OCI-LY1 (cell line): ENCODE measurements around the gene PARD6A.

Source experiments
- H2AFZ ChIP-seq: fragments of 200-600 bp; sonication (generic), shearing (Covaris generic); 2 replicates; pipeline ENCODE4 v1.6.0; 2014; ENCODE audit warnings: antibody characterized with exemption, mild to moderate bottlenecking, low read length
- H3F3A ChIP-seq: fragments of 200-600 bp; sonication (generic), shearing (Covaris generic); 2 replicates; pipeline ENCODE4 v1.6.0; 2014; ENCODE audit warnings: mild to moderate bottlenecking, antibody characterized with exemption, low read length, moderate library complexity; ENCODE audit not compliant: insufficient read depth
- H3K27ac ChIP-seq: fragments of 200-600 bp; sonication (generic); 2 replicates; pipeline ENCODE4 v1.5.1; 2014; ENCODE audit warnings: low read length, mixed run types, mild to moderate bottlenecking, low read depth; ENCODE audit not compliant: poor library complexity, severe bottlenecking
- H3K27me3 ChIP-seq: fragments of 200-600 bp; sonication (generic); 2 replicates; pipeline ENCODE4 v1.6.0; 2014; ENCODE audit warnings: antibody characterized with exemption, mild to moderate bottlenecking, low read length, moderate library complexity; ENCODE audit not compliant: insufficient read depth
- H3K36me3 ChIP-seq: fragments of 200-600 bp; sonication (generic); 2 replicates; pipeline ENCODE4 v1.6.1; 2014; ENCODE audit warnings: mild to moderate bottlenecking, antibody characterized with exemption, low read length, moderate library complexity, mixed read lengths; ENCODE audit not compliant: insufficient read depth
- H3K4me1 ChIP-seq: fragments of 200-600 bp; sonication (generic); 2 replicates; pipeline ENCODE4 v1.5.1; 2014; ENCODE audit warnings: mild to moderate bottlenecking, low read length, moderate library complexity; ENCODE audit not compliant: insufficient read depth, severe bottlenecking
- H3K4me2 ChIP-seq: fragments of 200-600 bp; sonication (generic), shearing (Covaris generic); 2 replicates; pipeline ENCODE4 v1.6.1; 2014; ENCODE audit warnings: low read length
- H3K4me3 ChIP-seq: fragments of 200-600 bp; sonication (generic); 2 replicates; pipeline ENCODE4 v1.5.1; 2014; ENCODE audit warnings: low read length, low read depth, mild to moderate bottlenecking, mixed read lengths; ENCODE audit not compliant: poor library complexity, severe bottlenecking
- H3K79me2 ChIP-seq: fragments of 200-600 bp; shearing (Covaris generic); 2 replicates; pipeline ENCODE4 v1.6.1; 2016; ENCODE audit warnings: mixed run types, low read length, mixed read lengths; ENCODE audit not compliant: insufficient read depth
- H3K9ac ChIP-seq: fragments of 200-600 bp; sonication (generic), shearing (Covaris generic); 2 replicates; pipeline ENCODE4 v1.6.1; 2014; ENCODE audit warnings: mild to moderate bottlenecking, low read length, mixed read lengths
- H3K9me2 ChIP-seq: fragments of 200-600 bp; sonication (generic), shearing (Covaris generic); 2 replicates; pipeline ENCODE4 v1.6.1; 2014; ENCODE audit warnings: low read depth, mild to moderate bottlenecking, low read length, mixed read lengths
- H3K9me3 ChIP-seq: fragments of 200-600 bp; shearing (Covaris generic); 2 replicates; pipeline ENCODE4 v1.6.1; 2014; ENCODE audit warnings: low read length, mixed read lengths
- H4K20me1 ChIP-seq: fragments of 200-600 bp; sonication (generic), shearing (Covaris generic); 2 replicates; pipeline ENCODE4 v1.6.0; 2016; ENCODE audit warnings: mild to moderate bottlenecking, low read length; ENCODE audit not compliant: insufficient read depth
- EZH2 ChIP-seq: fragments of 200-600 bp; sonication (generic), shearing (Covaris generic); IDR thresholded peaks from 2 replicates; pipeline ENCODE4 v1.8.0; 2017; ENCODE audit warnings: borderline replicate concordance, mixed run types, mild to moderate bottlenecking, antibody characterized with exemption, low read length, moderate library complexity, mixed read lengths
- TF ChIP-seq, protein P1 (sequence below): fragments of 200-600 bp; sonication (generic), shearing (Covaris generic); IDR thresholded peaks from 2 replicates; pipeline ENCODE4 v1.5.1; 2017; ENCODE audit warnings: mild to moderate bottlenecking, antibody characterized with exemption, low read length, moderate library complexity, mixed read lengths

The PARD6A gene

DNA sequence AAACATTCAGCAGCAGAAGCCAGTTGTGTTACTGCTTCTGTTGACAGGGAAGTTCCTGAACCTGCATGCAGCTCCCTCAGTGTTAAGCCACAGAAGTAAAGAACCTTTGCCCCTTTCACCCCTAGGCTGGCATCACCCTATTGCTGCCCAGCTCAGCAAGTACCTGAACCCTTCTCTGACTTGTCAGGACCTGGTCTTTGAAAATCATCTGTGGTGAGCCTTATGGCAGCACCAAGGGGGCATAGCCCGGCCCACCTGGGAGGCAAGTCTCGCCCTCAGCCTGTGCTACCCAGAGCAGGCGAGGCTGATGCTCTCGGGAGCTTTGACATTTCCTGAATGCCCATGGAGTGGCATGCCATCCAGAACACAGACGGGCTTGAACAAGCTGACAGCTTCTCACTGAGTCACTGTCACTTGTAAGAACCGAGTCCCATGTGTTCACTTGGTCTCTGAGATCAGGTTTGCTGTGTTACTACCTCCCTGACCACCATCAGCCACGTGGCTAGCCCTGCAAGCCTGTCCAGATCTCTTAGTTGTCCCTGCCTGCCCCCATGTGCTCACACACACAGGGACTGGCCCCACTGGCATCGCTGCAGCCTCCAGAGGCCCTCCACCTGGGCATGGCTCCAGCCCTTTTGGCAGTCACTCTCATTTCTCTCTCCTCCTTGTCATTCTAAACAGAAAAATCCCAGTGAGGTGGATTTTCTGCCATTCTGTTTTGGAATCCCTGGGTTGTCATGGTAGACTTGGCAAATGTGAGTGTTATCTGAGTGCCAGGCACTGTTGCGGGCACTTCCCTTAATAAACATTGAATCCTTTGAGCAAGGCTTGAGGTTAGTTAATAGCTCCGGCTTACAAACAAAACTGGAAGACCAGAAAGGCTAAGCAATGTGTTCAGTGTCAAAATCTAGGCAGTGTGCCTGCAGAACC is 18.7 kb upstream of the PARD6A start:
- Histone ChIP-seq H3K9ac (no peak overlapping the region), H3K27me3 (no peaks in the 10 kb centered on the region), H3K4me2 (no peak overlapping the region), H3K4me1 (peaks cover 28% of the 10 kb centered on the region), H4K20me1 (no peaks in the 10 kb centered on the region), H3K9me2 (no peaks in the 10 kb centered on the region), H3K79me2 (no peaks in the 10 kb centered on the region), H3K9me3 (no peaks in the 10 kb centered on the region), H3K36me3 (peaks cover 41% of the 10 kb centered on the region), H3F3A (peaks cover 5% of the 10 kb centered on the region; the same call in 1 of the 2 replicates), H3K4me3 (no peak overlapping the region), H3K27ac (peak overlapping the region; percentile 19), H2AFZ (no peak overlapping the region)
- TF ChIP-seq, protein P1, sequence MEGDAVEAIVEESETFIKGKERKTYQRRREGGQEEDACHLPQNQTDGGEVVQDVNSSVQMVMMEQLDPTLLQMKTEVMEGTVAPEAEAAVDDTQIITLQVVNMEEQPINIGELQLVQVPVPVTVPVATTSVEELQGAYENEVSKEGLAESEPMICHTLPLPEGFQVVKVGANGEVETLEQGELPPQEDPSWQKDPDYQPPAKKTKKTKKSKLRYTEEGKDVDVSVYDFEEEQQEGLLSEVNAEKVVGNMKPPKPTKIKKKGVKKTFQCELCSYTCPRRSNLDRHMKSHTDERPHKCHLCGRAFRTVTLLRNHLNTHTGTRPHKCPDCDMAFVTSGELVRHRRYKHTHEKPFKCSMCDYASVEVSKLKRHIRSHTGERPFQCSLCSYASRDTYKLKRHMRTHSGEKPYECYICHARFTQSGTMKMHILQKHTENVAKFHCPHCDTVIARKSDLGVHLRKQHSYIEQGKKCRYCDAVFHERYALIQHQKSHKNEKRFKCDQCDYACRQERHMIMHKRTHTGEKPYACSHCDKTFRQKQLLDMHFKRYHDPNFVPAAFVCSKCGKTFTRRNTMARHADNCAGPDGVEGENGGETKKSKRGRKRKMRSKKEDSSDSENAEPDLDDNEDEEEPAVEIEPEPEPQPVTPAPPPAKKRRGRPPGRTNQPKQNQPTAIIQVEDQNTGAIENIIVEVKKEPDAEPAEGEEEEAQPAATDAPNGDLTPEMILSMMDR = no peak
- no peak for TF ChIP-seq EZH2

- no peak for TF ChIP-seq EZH2
- TF ChIP-seq, protein P1 = no peak
- Histone ChIP-seq H3K4me2 (peak overlapping the region; percentile 92), H3K27me3 (no peaks in the 10 kb centered on the region), H3K79me2 (no peaks in the 10 kb centered on the region), H3K9me2 (no peaks in the 10 kb centered on the region), H3K36me3 (peaks cover 33% of the 10 kb centered on the region), H2AFZ (no peak overlapping the region), H3F3A (peaks cover 5% of the 10 kb centered on the region; the same call in 1 of the 2 replicates), H4K20me1 (no peaks in the 10 kb centered on the region), H3K9me3 (no peaks in the 10 kb centered on the region), H3K9ac (peak overlapping the region; percentile 98; the same call in 1 of the 2 replicates), H3K4me3 (peak overlapping the region; percentile 86), H3K27ac (peak overlapping the region; percentile 49), H3K4me1 (peaks cover 30% of the 10 kb centered on the region)
Observed at GRCh38 chr16:67644038-67644437, 16.7 kb upstream of the PARD6A start.

DNA sequence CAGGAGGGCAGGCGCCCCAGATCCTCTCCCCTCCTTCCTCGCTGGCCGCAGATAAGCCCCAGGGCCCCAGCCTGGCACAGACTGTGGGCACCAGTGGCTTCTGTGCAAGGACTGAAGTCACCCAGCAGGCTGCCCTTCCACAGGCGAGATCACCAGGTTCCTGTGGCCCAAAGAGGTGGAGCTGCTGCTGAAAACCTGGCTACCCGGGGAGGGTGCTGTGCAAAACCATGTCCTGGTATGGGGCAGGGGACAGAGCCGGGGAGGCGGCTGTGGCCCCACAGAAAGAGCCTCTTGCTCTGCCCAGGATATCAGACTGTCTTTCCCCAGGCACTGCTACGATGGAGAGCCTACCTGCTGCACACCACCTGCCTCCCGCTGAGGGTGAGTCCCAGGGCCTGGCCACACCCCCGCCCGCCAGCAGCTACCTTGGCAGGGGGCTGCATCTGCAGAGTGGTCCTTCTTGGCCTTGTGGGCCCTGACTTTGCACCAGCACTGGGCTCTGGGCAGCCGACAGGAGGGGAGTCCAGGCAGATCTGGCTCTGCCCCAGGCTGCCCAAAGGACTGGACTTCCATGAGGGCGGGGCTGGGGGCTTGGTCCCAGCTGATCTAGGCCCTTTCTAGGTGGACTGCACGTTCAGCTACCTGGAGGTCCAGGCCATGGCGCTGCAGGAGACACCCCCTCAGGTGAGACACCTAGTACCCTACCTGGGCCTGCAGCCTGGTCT is 15.2 kb upstream of the PARD6A start:
- TF ChIP-seq, protein P1 = no peak
- Histone ChIP-seq H3K9me2 (no peaks in the 10 kb centered on the region), H3K27me3 (no peaks in the 10 kb centered on the region), H3K9ac (peak overlapping the region; percentile 98), H3K4me2 (peak overlapping the region; percentile 92), H3K9me3 (no peaks in the 10 kb centered on the region), H3K4me1 (peaks cover 30% of the 10 kb centered on the region), H3F3A (peaks cover 5% of the 10 kb centered on the region; the same call in 1 of the 2 replicates), H3K4me3 (peak overlapping the region; percentile 86), H4K20me1 (no peaks in the 10 kb centered on the region), H3K36me3 (peaks cover 41% of the 10 kb centered on the region), H3K27ac (peak overlapping the region; percentile 85), H2AFZ (no peak overlapping the region), H3K79me2 (no peaks in the 10 kb centered on the region)
